PFSK-1 (cell line): ENCODE measurements around the gene APBB1.

Experiments
- POLR2AphosphoS5 ChIP-seq: IDR thresholded peaks from 2 replicates; pipeline ENCODE4 v1.6.1; 2012; ENCODE audit warnings: low read depth, mild to moderate bottlenecking, control low read depth, low read length, moderate library complexity
- SIN3A ChIP-seq: IDR thresholded peaks from 2 replicates; pipeline ENCODE4 v1.6.1; 2012; ENCODE audit warnings: mild to moderate bottlenecking, low read length, moderate library complexity, borderline replicate concordance; ENCODE audit not compliant: insufficient read depth
- TAF1 ChIP-seq: IDR thresholded peaks from 2 replicates; pipeline ENCODE4 v1.6.1; 2012; ENCODE audit warnings: low read length, control low read depth, borderline replicate concordance; ENCODE audit not compliant: insufficient read depth
- TF ChIP-seq, protein P1 (sequence below), 2 experiments: IDR thresholded peaks; 2 replicates each; pipeline versions ENCODE4 v1.6.1 to v1.8.0; 2011 to 2012; ENCODE audit warnings: low read depth in 2 of 2, low read length in 2 of 2, control low read depth in 1 of 2, inconsistent platforms in 1 of 2, mild to moderate bottlenecking in 1 of 2, moderate library complexity in 1 of 2; ENCODE audit not compliant: insufficient read depth in 1 of 2

DNA sequence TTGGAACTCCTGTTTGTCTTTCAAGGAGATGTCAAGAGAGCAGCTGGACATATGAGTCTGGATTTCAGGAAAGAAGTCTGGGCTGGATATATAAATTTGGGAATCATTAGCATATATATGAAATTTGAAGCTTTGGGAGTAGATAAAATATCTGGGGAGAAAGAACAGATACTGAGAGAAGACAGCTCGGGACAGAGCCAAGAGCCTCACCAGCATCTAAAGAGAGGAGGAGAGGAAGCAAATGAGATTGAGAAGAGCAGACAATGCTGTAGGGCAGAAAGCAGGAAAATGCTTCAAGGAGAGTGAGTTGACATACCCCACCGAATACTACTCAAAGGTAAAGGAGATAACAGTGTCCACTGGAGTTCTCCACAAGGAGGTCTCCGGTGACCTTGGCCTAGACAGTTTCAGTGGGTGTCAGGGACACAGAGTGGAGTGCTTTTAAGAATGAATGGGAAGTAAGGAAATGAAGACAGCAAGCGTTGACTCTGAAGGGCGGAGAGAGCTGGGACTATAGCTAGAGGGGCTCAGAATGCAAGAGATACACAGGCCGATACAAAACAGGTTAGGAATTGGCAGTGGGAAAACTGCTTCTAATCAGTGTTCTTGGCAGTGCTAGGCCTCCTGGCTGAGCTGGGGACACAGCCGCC lies 862 bp downstream of the APBB1 start:
- TF ChIP-seq POLR2AphosphoS5 = no peak
- no peak for TF ChIP-seq SIN3A
- TF ChIP-seq, protein P1, sequence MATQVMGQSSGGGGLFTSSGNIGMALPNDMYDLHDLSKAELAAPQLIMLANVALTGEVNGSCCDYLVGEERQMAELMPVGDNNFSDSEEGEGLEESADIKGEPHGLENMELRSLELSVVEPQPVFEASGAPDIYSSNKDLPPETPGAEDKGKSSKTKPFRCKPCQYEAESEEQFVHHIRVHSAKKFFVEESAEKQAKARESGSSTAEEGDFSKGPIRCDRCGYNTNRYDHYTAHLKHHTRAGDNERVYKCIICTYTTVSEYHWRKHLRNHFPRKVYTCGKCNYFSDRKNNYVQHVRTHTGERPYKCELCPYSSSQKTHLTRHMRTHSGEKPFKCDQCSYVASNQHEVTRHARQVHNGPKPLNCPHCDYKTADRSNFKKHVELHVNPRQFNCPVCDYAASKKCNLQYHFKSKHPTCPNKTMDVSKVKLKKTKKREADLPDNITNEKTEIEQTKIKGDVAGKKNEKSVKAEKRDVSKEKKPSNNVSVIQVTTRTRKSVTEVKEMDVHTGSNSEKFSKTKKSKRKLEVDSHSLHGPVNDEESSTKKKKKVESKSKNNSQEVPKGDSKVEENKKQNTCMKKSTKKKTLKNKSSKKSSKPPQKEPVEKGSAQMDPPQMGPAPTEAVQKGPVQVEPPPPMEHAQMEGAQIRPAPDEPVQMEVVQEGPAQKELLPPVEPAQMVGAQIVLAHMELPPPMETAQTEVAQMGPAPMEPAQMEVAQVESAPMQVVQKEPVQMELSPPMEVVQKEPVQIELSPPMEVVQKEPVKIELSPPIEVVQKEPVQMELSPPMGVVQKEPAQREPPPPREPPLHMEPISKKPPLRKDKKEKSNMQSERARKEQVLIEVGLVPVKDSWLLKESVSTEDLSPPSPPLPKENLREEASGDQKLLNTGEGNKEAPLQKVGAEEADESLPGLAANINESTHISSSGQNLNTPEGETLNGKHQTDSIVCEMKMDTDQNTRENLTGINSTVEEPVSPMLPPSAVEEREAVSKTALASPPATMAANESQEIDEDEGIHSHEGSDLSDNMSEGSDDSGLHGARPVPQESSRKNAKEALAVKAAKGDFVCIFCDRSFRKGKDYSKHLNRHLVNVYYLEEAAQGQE (IDR thresholded peaks at IDR 0.05; ENCODE audit: insufficient read depth in 1 of 2, low read depth in 2 of 2, low read length in 2 of 2) = no peak
- no peak for TF ChIP-seq TAF1
